Aorta (tissue), 5 donors: Measurements from ENCODE around the gene BICDL1. TPM values are rescaled to one million over a fixed set of nuclear protein-coding genes. Genes with fewer than 3 reads are reported as not detected.

Experiments used
- ATAC-seq: fragments of 200-7000 bp; cut with Tn5 transposase; one replicate; pipeline ENCODE4 v1.9.1; 2022; ENCODE audit warnings: moderate library complexity; ENCODE audit not compliant: low FRiP score
- DNase-seq, 2 donors: peaks; one replicate each; pipeline ENCODE4 v3.0.0-alpha.2; 2020
- H3K27ac ChIP-seq, 2 donors: one replicate each; pipeline ENCODE4 v1.5.1; 2013; ENCODE audit warnings: low read length in 2 of 2, mild to moderate bottlenecking in 2 of 2, moderate library complexity in 2 of 2, control low read depth in 1 of 2, inconsistent platforms in 1 of 2, low read depth in 1 of 2
- H3K27me3 ChIP-seq, 2 donors: one replicate each; pipeline ENCODE4 v1.6.1; 2013; ENCODE audit warnings: control low read depth in 1 of 2, low read length in 1 of 2, mild to moderate bottlenecking in 1 of 2, moderate library complexity in 1 of 2; ENCODE audit not compliant: insufficient read depth in 2 of 2, control insufficient read depth in 1 of 2
- H3K36me3 ChIP-seq, 2 donors: one replicate each; pipeline ENCODE4 v1.6.1; 2013; ENCODE audit warnings: control low read depth in 1 of 2, low read length in 1 of 2, mild to moderate bottlenecking in 1 of 2; ENCODE audit not compliant: insufficient read depth in 2 of 2, control insufficient read depth in 1 of 2
- H3K4me1 ChIP-seq, 2 donors: one replicate each; pipeline ENCODE4 v1.6.1; 2013; ENCODE audit warnings: low read length in 2 of 2, control low read depth in 1 of 2, mild to moderate bottlenecking in 1 of 2, moderate library complexity in 1 of 2; ENCODE audit not compliant: insufficient read depth in 2 of 2, control insufficient read depth in 1 of 2
- H3K4me3 ChIP-seq, 2 donors: one replicate each; pipeline ENCODE4 v1.5.1; 2013; ENCODE audit warnings: low read length in 2 of 2, control low read depth in 1 of 2, mild to moderate bottlenecking in 1 of 2
- H3K9me3 ChIP-seq: one replicate; pipeline ENCODE4 v1.6.1; 2013; ENCODE audit warnings: mild to moderate bottlenecking, low read length; ENCODE audit not compliant: control insufficient read depth
- WGBS, 2 donors: extraction: QIAGEN DNeasy Blood & Tissue Kit; methylation state at CpG; one replicate each; pipeline ENCODE4 v1.1.7; 2013; 5-methylcytosine and 5-hydroxymethylcytosine counted together
- intact Hi-C, 2 donors: fragments of 100-400 bp; cut with DNase I; formaldehyde crosslinking; loops; one replicate each; pipeline versions ENCODE4 v1.14.2 to v1.15.0; 2022
- polyA plus RNA-seq, 2 donors: library from polyadenylated mRNA; stranded (reverse); fragments of 200-250 nt; gene quantifications; one replicate each; pipeline ENCODE4 v1.2.3, GENCODE V29; 2013
- total RNA-seq, 2 donors: library from RNA; stranded (reverse); fragmentation: NEBNext Ultra II Directional; extraction: Animal tissue kit (Norgen Biotek cat#: 25700); gene quantifications; one replicate each; pipeline ENCODE4 v1.2.1, GENCODE V29; 2021
- donor health status: healthy with polysubstance abuse.
- donor health status: Bipolar disorder and iron deficiency.
- donor health status: DM: no; HTN: no; CAD: no.
- donor health status: DM: no; HTN: no; CAD: no.
- donor health status: DM: yes; HTN: yes; CAD: no.

Gene BICDL1
- total and polyA plus RNA-seq, 4 donors = 0.36 to 1.7 (median 1.3) TPM

DNA sequence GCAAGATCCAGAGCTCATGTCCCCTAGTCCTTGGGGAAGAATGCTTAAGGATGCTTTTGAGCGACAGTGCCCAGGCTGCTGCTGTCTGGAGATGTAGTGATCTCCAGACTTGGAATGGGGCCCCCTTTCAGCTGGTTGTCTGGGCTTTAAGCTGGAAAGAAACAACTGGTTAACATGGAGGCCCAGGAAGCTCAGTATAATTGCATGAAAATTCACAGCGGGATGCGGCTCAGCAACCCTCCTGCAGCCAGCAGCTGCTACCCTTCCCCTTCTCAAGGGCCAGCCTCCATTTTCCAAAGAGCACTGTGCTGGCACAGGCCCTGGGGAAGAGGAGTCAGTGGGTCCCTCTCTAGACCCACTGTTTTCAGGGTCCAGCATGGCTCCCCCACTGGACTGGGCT is 101.2 kb downstream of the BICDL1 start:
- Histone ChIP-seq H3K27ac (no peak overlapping the region), H3K27me3 (no peaks in the 10 kb centered on the region), H3K4me3 (no peak overlapping the region), H3K4me1 (no peaks in the 10 kb centered on the region), H3K36me3 (no peaks in the 10 kb centered on the region), H3K9me3 (no peaks in the 10 kb centered on the region)
- intact Hi-C loops = no loop called here
- WGBS, 2 donors = 85 to 89% methylated on average over 3 of the region's 3 CpGs
- DNase-seq = peak in 1 of 2 donors; percentile 47
- ATAC-seq = no peak

DNA sequence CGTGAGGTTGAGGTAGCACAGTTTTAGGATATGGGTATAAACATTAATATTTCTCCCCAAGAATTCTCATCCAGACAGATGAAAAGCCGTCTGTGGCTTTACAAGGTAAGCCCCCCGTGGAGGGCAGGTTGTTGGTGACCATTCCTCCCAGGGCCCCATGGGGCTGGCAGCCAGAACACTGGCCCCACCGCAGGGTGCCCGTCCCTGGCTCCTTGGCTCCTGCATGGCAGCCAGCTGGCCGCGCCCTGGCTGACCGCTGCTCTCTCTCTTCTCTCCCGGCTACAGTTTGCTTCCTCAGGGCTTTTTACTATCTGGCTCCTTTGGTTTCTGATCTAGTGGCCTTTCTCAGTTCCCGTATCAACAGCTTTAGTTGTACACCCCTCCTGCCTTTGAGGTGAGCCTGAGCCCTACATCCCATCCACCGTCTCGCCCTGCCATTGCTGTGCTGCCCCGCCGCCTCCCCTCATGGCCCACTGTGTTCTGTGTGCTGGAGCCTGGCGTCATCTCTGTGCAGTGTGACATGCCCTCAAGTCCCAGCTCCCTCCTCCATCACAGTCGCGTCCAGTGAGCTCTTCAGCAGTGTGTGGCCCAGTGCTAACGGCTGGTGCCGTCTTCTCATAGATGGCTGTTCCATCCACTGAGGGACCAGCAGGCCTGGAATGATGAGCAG is 101.7 kb downstream of the BICDL1 start:
- Histone ChIP-seq H3K36me3 (no peaks in the 10 kb centered on the region), H3K4me1 (no peaks in the 10 kb centered on the region), H3K27ac (no peak overlapping the region), H3K27me3 (no peaks in the 10 kb centered on the region), H3K9me3 (no peaks in the 10 kb centered on the region), H3K4me3 (no peak overlapping the region)
- 83% methylated on average over 19 of the region's 19 CpGs for WGBS, 2 donors
- no peak for ATAC-seq
- peak; percentile 40 to 69 for DNase-seq
- intact Hi-C loops = no loop called here

DNA sequence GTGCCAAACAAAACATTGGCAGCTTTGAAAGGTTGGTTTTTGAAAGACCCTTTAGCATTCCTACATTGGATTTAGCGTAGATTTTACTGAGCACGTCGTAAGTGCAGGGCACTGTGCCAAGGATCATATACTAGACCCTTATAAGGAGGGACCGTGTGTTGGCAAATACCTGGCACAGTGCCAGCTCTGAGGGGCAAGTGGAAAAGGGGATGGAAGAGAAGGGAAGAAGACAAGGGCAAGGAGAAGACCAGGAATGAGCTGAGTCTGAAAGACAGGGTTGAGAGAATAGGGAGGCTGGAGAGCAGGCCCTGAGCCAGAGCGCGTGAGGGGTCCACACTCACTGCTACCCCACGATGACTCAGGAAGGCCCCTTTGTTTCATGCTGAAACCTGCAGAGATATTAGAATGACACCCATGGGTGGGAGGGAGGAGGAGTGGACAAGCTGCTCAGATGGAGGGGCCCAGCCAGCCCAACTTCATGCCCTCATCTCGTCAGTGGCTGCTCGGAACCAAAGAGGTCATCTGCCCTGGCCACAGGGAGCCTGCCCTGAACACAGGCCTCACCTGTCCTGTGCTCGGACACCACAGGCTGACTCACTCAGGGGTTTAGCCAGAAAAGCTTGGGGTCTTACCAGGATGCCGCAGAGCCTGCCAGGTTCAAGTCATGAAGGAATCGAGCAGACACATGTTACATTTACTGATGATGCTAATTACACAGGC is 102.5 kb downstream of the BICDL1 start:
- no peaks in the 10 kb centered on the region for H3K27me3 ChIP-seq
- DNase-seq (peak in 1 of 2 donors; percentile 77), ATAC-seq (no peak)
- H3K4me3 ChIP-seq = no peak overlapping the region
- no peaks in the 10 kb centered on the region for H3K36me3 ChIP-seq
- intact Hi-C loops = no loop called here
- H3K4me1 ChIP-seq = no peaks in the 10 kb centered on the region
- H3K27ac ChIP-seq = no peak overlapping the region
- 68% methylated on average over 12 of the region's 12 CpGs for WGBS, 2 donors
- H3K9me3 ChIP-seq = no peaks in the 10 kb centered on the region

DNA sequence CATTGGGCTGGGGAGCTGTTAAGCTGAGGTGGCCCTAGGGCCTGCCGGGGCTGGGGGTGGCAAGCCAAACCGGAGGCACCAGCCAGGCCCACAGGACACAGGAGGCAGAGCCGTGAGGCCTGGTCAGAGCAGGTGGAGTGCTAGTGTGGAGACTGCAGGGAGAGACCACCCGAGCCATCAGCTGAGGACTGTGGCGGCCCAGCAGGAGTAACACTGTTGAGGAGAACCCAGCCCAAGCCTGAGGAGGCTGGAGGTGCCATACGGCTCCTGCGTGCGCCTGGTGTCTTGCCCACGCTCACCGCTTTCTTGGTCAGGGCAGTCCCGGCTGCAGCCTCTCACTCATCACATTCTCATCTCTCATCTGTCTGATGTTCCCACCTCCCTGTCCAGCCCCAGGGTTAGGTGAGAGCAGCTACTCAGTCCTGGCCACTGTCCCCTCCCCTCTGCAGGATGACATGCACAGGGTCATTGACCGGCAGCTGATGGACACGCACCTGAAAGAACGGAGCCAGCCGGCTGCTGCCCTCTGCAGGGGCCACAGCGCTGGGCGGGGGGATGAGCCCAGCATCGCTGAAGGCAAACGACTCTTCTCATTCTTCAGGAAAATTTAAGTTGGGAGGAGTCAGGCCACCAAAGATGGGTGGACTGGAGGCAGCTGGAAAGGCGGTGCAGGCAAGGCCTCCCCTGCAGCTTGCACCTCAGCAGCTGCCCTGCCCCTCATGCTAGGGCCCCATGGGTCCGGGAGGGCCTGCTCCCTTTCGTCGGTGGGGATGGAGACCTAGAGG is 103.7 kb downstream of the BICDL1 start:
- H3K27ac ChIP-seq = no peak overlapping the region
- no peaks in the 10 kb centered on the region for H3K4me1 ChIP-seq
- intact Hi-C loops = no loop called here
- peak; percentile 15 for ATAC-seq
- 79 to 86% methylated on average over 20 to 23 of the region's 23 CpGs for WGBS, 2 donors
- no peaks in the 10 kb centered on the region for H3K9me3 ChIP-seq
- no peaks in the 10 kb centered on the region for H3K27me3 ChIP-seq
- peaks cover 0 to 2% of the 10 kb centered on the region in 2 donors for H3K36me3 ChIP-seq
- H3K4me3 ChIP-seq = no peak overlapping the region
- no peak for DNase-seq

DNA sequence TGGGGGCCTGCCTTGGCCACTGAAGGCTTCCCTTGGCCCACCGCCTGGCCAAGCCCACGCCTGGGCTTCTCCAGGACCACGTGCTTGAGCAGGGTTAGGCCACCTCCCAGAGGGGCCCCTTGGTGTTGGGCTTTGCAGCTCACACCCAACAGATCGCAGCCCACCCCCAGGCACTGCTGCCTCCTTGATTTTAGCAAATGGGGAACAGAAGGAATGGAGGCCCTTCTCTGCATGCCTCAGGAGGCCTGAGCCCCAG is 104.2 kb downstream of the BICDL1 start:
- no peaks in the 10 kb centered on the region for H3K27me3 ChIP-seq
- 63 to 78% methylated on average over 4 of the region's 4 CpGs for WGBS, 2 donors
- intact Hi-C loops = no loop called here
- DNase-seq (peak in 1 of 2 donors; percentile 61), ATAC-seq (peak; percentile 15)
- no peaks in the 10 kb centered on the region for H3K9me3 ChIP-seq
- H3K4me1 ChIP-seq = no peaks in the 10 kb centered on the region
- H3K36me3 ChIP-seq = peaks cover 0 to 2% of the 10 kb centered on the region in 2 donors
- H3K27ac ChIP-seq = no peak overlapping the region
- no peak overlapping the region for H3K4me3 ChIP-seq

DNA sequence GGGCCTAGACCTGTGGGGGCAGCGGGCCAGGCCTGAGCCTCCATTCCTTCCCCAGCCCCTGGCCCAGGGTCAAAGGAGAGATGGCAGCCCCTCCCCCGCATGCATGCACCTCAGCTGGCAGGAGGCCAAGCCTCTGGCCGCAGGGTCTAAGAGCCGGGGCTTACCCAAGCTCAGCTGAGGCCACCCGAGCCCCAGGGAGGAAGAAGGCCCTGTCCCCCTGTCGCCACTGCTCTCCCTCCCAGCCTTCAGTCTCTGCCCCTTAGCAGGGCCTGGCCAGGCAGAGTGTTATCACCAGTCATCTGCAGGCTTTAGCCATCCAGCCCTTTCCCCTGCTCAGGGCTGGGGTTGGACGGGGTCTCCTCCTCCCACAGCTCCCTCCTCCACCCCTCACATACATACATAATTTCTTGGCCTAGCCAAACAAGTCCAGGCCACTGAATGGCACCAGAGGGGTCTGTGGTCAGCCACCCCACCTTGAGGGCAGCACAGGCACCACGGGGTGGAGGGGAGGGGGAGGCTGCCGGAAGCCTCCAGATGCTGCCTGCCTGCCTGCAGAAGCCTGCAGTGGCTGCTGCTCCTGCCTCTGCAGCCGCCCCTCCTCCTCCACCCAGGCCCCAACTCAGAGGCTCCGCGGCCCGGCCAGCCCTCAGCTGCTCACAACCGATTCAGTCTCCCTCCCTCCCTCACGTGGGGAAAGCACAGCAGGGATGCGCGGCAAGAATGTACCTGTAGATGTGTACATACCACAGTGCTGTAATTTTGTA is 104.7 kb downstream of the BICDL1 start:
- Histone ChIP-seq H3K27ac (no peak overlapping the region), H3K4me1 (no peaks in the 10 kb centered on the region), H3K4me3 (no peak overlapping the region), H3K36me3 (peaks cover 0 to 2% of the 10 kb centered on the region in 2 donors), H3K9me3 (no peaks in the 10 kb centered on the region), H3K27me3 (no peaks in the 10 kb centered on the region)
- intact Hi-C loops = no loop called here
- 61 to 65% methylated on average over 16 to 17 of the region's 17 CpGs for WGBS, 2 donors
- ATAC-seq (peak; percentile 3), DNase-seq (peak in 1 of 2 donors; percentile 76)

DNA sequence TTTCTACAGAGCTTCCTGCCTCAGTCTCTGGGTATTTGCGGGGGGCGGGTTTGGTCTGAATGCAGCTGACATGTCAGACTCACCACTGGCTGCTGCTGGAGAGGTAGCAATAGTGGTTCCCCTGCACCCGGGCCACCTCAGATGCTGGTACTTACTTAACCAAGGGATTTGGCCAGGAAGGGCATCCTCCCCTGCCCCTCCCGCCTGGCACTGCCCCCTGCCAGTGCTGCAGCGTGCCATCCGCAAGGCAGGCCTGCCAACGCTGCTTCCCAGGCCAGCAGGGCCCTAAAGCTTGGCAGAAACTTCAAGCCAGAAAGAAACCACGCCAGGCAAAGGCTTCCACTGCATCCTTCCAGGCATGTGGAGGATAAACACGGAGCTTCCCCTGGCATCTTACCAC is 105.4 kb downstream of the BICDL1 start:
- Histone ChIP-seq H3K27me3 (no peaks in the 10 kb centered on the region), H3K9me3 (no peaks in the 10 kb centered on the region), H3K36me3 (peaks cover 0 to 2% of the 10 kb centered on the region in 2 donors), H3K27ac (no peak overlapping the region), H3K4me3 (no peak overlapping the region), H3K4me1 (no peaks in the 10 kb centered on the region)
- WGBS, 2 donors = 29 to 43% methylated on average over 9 of the region's 9 CpGs
- peak in 1 of 2 donors; percentile 46 for DNase-seq
- intact Hi-C loops = no loop called here
- ATAC-seq = no peak

DNA sequence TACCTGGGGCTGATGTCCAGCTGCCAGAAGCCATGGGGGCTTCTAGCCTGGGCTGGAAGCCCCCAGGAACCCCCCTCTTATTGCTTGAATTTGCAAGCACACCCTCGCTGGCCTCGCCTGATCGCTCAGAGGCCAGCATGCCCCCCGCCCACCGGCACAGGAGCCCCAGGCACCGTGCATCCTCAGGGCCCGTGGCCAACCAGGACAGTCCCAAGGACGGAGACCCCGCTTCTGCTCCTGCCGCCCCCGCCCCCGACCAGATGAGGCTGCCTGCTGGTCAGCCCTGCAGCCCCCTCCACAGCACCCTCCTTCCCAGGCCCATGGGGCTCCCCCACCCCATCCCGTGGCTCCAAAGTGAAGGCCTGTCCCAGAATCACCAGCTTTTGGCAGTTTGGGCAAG is 106.3 kb downstream of the BICDL1 start:
- H3K4me3 ChIP-seq = no peak overlapping the region
- H3K27me3 ChIP-seq = no peaks in the 10 kb centered on the region
- H3K9me3 ChIP-seq = no peaks in the 10 kb centered on the region
- intact Hi-C loops = no loop called here
- 87 to 88% methylated on average over 12 to 13 of the region's 13 CpGs for WGBS, 2 donors
- H3K4me1 ChIP-seq = no peaks in the 10 kb centered on the region
- H3K36me3 ChIP-seq = peaks cover 0 to 2% of the 10 kb centered on the region in 2 donors
- ATAC-seq (no peak), DNase-seq (no peak)
- no peak overlapping the region for H3K27ac ChIP-seq
